ENCODE results near the gene HAUS1. TPM values are rescaled to one million over a fixed set of nuclear protein-coding genes. Genes with fewer than 3 reads are reported as not detected.
A peak's percentile ranks its signal among the peaks of the same experiment; 100 is the strongest.
"Not testable (repeated sequence)": the region's sequence is repeated elsewhere in the genome, so short reads cannot be mapped to it uniquely, and the experiment has no call there.

Gene HAUS1
- total and polyA plus RNA-seq, 2 experiments from 2014 or later = 24.2 to 36.9 TPM

DNA sequence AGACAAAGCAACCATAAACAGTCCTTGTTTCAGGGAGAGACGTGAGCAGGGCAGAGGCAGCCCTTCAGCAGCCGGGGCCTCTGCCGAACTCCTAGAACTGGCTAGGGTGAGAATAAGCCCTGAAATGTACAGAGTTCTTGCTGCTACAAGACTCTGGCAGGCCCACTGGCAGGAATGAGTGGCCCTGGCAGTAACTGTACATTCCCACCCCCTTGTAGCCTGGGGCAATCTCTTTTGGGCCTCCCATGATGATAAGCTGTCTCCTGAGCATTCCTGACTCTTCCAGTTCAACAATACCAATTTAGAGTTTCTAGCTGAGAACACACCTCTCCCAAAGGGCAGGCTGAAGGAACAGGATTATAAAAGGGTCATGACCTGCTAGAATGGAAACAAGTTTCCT, 54.3 kb downstream of the HAUS1 start:
- no peaks in the 10 kb centered on the region for H4K20me1 ChIP-seq (ENCODE audit: insufficient read depth)
- no peak overlapping the region for H2AFZ ChIP-seq
- no peaks in the 10 kb centered on the region for H3K79me2 ChIP-seq (ENCODE audit: insufficient read depth)
- H3K4me3 ChIP-seq = 0 out of 2 replicates have a peak overlapping the region, but pooled peaks have one; percentile 0
- H3K9ac ChIP-seq = no peak overlapping the region
- peak overlapping the region; percentile 57 for H3K4me2 ChIP-seq (ENCODE audit: unreplicated experiment)
- 0 out of 2 replicates have a peak overlapping the region, but pooled peaks have one; percentile 12 for H3K27ac ChIP-seq
- H3F3A ChIP-seq (ENCODE audit: insufficient read depth) = peaks cover 22% of the 10 kb centered on the region
- TF ChIP-seq EZH2 (IDR thresholded peaks at IDR 0.05; ENCODE audit: insufficient read depth, poor library complexity, severe bottlenecking) = no peak
- no peak for TF ChIP-seq EZH2phosphoT487 (IDR thresholded peaks at IDR 0.05; ENCODE audit: insufficient read depth, low read depth)
- no peaks in the 10 kb centered on the region for H3K36me3 ChIP-seq (ENCODE audit: low read depth)
- no peaks in the 10 kb centered on the region for H3K9me2 ChIP-seq (ENCODE audit: insufficient read depth)
- no peaks in the 10 kb centered on the region for H3K27me3 ChIP-seq (replicated peaks; ENCODE audit: insufficient read depth)
- in situ Hi-C loops (cut with MboI) = loop anchor here (25.0 kb wide), 1 partner anchor 329 kb away; no protein-coding TSS in a partner anchor
- H3K9me3 ChIP-seq (ENCODE audit: low read depth) = no peaks in the 10 kb centered on the region
- H3K4me1 ChIP-seq (ENCODE audit: insufficient read depth) = peaks cover 30% of the 10 kb centered on the region
- WGBS, 2 experiments (ENCODE audit: low coverage in 1 of 2, low lambda C conversion rate in 2 of 2, missing lambda C conversion rate in 2 of 2) = 92 to 98% methylated on average over 3 of the region's 3 CpGs
- peak; percentile 72 for DNase-seq

DNA sequence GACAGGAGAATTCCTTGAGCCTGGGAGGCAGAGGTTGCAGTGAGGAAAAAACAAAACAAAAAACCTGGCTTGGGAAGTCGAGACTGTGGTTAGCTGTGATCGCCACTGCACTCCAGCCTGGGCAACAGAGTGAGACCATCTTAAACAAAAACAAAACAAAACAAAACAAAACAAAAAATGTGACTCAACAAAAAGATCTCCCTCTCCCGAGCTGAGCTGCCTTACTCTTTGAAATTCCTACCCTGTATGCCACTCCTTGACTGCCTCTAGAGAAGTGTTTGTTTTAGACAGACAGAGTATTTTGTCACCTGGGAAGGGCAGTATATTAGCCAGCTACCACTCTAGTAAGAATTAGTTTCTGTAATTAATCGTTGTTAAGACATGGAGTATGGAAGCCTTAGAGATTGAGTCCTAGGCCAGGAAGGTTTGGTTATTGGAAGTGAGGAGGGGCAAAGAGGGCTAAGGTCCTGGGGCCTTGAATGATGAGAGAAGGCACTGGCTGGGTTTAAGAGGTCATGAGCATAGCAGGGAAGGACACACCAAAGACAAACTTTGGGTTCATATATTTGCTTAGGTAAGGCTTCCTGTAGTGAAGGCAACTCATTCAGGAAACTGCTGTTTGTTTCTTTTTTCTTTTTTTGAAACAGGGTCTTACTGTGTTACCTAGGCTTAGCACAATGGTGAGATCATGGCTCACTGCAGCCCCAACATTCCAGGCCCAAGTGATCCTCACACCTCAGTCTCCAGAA, 56.0 kb downstream of the HAUS1 start:
- H3K27ac ChIP-seq = no peak overlapping the region
- peaks cover 23% of the 10 kb centered on the region for H3K4me1 ChIP-seq (ENCODE audit: insufficient read depth)
- H3K36me3 ChIP-seq (ENCODE audit: low read depth) = no peaks in the 10 kb centered on the region
- H3K27me3 ChIP-seq (replicated peaks; ENCODE audit: insufficient read depth) = no peaks in the 10 kb centered on the region
- H4K20me1 ChIP-seq (ENCODE audit: insufficient read depth) = no peaks in the 10 kb centered on the region
- in situ Hi-C loops (cut with MboI) = loop anchor here (25.0 kb wide), 1 partner anchor 327 kb away; no protein-coding TSS in a partner anchor
- peaks cover 12% of the 10 kb centered on the region for H3F3A ChIP-seq (ENCODE audit: insufficient read depth)
- H3K9me2 ChIP-seq (ENCODE audit: insufficient read depth) = no peaks in the 10 kb centered on the region
- H3K9me3 ChIP-seq (ENCODE audit: low read depth) = no peaks in the 10 kb centered on the region
- H2AFZ ChIP-seq = no peak overlapping the region
- H3K4me3 ChIP-seq = no peak overlapping the region
- 84 to 86% methylated on average over 4 of the region's 4 CpGs for WGBS, 2 experiments (ENCODE audit: low coverage in 1 of 2, low lambda C conversion rate in 2 of 2, missing lambda C conversion rate in 2 of 2)
- no peak for TF ChIP-seq EZH2 (IDR thresholded peaks at IDR 0.05; ENCODE audit: insufficient read depth, poor library complexity, severe bottlenecking)
- no peak for TF ChIP-seq EZH2phosphoT487 (IDR thresholded peaks at IDR 0.05; ENCODE audit: insufficient read depth, low read depth)
- H3K4me2 ChIP-seq (ENCODE audit: unreplicated experiment) = no peak overlapping the region
- no peak for DNase-seq
- no peak overlapping the region for H3K9ac ChIP-seq
- no peaks in the 10 kb centered on the region for H3K79me2 ChIP-seq (ENCODE audit: insufficient read depth)

DNA sequence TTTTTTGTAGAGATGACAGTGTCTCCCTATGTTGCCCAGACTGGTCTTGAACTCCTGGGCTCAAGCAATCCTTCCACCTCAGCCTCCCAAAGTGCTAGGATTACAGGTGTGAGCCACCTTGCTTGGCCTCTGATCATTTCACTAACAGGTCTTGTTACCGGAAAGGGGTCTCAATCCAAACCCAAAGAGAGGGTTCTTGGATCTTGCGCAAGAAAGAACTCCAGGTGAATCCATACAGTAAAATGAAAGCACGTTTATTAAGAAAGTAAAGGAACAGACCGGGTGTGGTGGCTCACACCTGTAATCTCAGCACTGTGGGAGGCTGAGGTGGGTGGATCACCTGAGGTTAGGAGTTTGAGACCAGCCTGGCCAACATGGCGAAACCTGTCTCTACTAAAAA, 56.7 kb downstream of the HAUS1 start:
- H3F3A ChIP-seq (ENCODE audit: insufficient read depth); H4K20me1 ChIP-seq (ENCODE audit: insufficient read depth); H3K36me3 ChIP-seq (ENCODE audit: low read depth); H3K27me3 ChIP-seq (replicated peaks; ENCODE audit: insufficient read depth); H3K79me2 ChIP-seq (ENCODE audit: insufficient read depth); H3K4me3 ChIP-seq; DNase-seq; H3K9me3 ChIP-seq (ENCODE audit: low read depth); H2AFZ ChIP-seq; H3K9ac ChIP-seq; H3K9me2 ChIP-seq (ENCODE audit: insufficient read depth); H3K4me2 ChIP-seq (ENCODE audit: unreplicated experiment); H3K27ac ChIP-seq: not testable (repeated sequence)
- in situ Hi-C loops (cut with MboI) = loop anchor here (25.0 kb wide), 1 partner anchor 326 kb away; no protein-coding TSS in a partner anchor
- peaks cover 18% of the 10 kb centered on the region for H3K4me1 ChIP-seq (ENCODE audit: insufficient read depth)
- WGBS, 2 experiments (ENCODE audit: low coverage in 1 of 2, low lambda C conversion rate in 2 of 2, missing lambda C conversion rate in 2 of 2) = 91 to 92% methylated on average over 5 of the region's 5 CpGs

DNA sequence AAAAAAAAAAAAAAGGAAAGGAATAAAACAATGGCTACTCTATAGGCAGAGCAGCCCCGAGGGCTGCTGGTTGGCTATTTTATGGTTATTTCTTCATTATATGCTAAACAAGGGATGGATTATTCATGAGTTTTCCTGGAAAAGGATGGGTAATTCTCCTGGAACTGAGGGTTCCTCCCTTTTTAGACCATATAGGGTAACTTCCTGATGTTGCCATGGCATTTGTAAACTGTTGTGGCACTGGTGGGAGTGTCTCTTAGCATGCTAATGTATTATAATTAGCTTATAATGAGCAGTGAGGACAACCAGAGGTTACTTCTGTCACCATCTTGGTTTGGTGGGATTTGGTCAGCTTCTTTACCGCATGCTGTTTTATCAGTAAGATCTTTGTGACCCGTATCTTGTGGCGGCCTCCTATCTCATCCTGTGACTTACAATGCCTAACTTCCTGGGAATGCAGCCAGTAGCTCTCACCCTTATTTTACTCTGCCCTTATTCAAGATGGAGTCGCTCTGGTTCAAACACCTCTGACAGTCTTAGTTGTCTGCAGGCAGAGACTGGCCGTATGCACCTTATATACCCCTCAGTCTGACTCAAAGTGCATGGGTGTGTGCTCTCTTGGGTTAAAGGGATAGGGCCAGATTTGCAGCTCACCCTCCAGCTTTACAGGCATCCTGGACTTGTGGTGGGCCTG, 57.7 kb downstream of the HAUS1 start:
- H3K4me1 ChIP-seq (ENCODE audit: insufficient read depth) = peaks cover 11% of the 10 kb centered on the region
- no peak overlapping the region for H3K9ac ChIP-seq
- in situ Hi-C loops (cut with MboI) = loop anchor here (25.0 kb wide), 1 partner anchor 325 kb away; no protein-coding TSS in a partner anchor
- no peak overlapping the region for H3K4me3 ChIP-seq
- no peak for DNase-seq
- no peaks in the 10 kb centered on the region for H3K9me3 ChIP-seq (ENCODE audit: low read depth)
- 92 to 93% methylated on average over 6 of the region's 6 CpGs for WGBS, 2 experiments (ENCODE audit: low coverage in 1 of 2, low lambda C conversion rate in 2 of 2, missing lambda C conversion rate in 2 of 2)
- H3K9me2 ChIP-seq (ENCODE audit: insufficient read depth) = no peaks in the 10 kb centered on the region
- H3F3A ChIP-seq (ENCODE audit: insufficient read depth) = no peaks in the 10 kb centered on the region
- no peak overlapping the region for H3K4me2 ChIP-seq (ENCODE audit: unreplicated experiment)
- H2AFZ ChIP-seq = no peak overlapping the region
- H3K36me3 ChIP-seq (ENCODE audit: low read depth) = no peaks in the 10 kb centered on the region
- no peaks in the 10 kb centered on the region for H3K27me3 ChIP-seq (replicated peaks; ENCODE audit: insufficient read depth)
- H3K27ac ChIP-seq = no peak overlapping the region
- H4K20me1 ChIP-seq (ENCODE audit: insufficient read depth) = no peaks in the 10 kb centered on the region
- H3K79me2 ChIP-seq (ENCODE audit: insufficient read depth) = no peaks in the 10 kb centered on the region
- no peak for TF ChIP-seq EZH2phosphoT487 (IDR thresholded peaks at IDR 0.05; ENCODE audit: insufficient read depth, low read depth)

Data from GM23248 (cell line).